Esophagus (tissue), 2 donors: Measurements from ENCODE around the gene PHC3. TPM values are rescaled to one million over a fixed set of nuclear protein-coding genes. Genes with fewer than 3 reads are reported as not detected.

ENCODE experiments used
- H3K27ac ChIP-seq, 2 donors: one replicate each; pipeline ENCODE4 v1.5.1; 2013; ENCODE audit warnings: low read depth in 2 of 2, mild to moderate bottlenecking in 2 of 2, inconsistent platforms in 1 of 2, low read length in 1 of 2, moderate library complexity in 1 of 2
- H3K27me3 ChIP-seq, 2 donors: one replicate each; pipeline ENCODE4 v1.6.1; 2013; ENCODE audit warnings: low read length in 2 of 2, control low read depth in 1 of 2, mild to moderate bottlenecking in 1 of 2; ENCODE audit not compliant: insufficient read depth in 2 of 2, control insufficient read depth in 1 of 2
- H3K36me3 ChIP-seq, 2 donors: one replicate each; pipeline ENCODE4 v1.6.1; 2013; ENCODE audit warnings: low read length in 1 of 2; ENCODE audit not compliant: control insufficient read depth in 2 of 2, insufficient read depth in 2 of 2
- H3K4me1 ChIP-seq, 2 donors: one replicate each; pipeline ENCODE4 v1.6.1; 2013; ENCODE audit warnings: low read length in 1 of 2; ENCODE audit not compliant: control insufficient read depth in 2 of 2, insufficient read depth in 2 of 2
- H3K4me3 ChIP-seq, 2 donors: one replicate each; pipeline ENCODE4 v1.5.1; 2013; ENCODE audit warnings: low read length in 2 of 2, mild to moderate bottlenecking in 2 of 2, low read depth in 1 of 2, moderate library complexity in 1 of 2
- H3K9me3 ChIP-seq, 2 donors: one replicate each; pipeline ENCODE4 v1.6.1; 2013; ENCODE audit warnings: mild to moderate bottlenecking in 2 of 2, low read depth in 1 of 2, low read length in 1 of 2, moderate library complexity in 1 of 2; ENCODE audit not compliant: control insufficient read depth in 2 of 2, insufficient read depth in 1 of 2
- WGBS, 2 donors: extraction: QIAGEN DNeasy Blood & Tissue Kit; methylation state at CpG; one replicate each; pipeline ENCODE4 v1.1.7; 2013; 5-methylcytosine and 5-hydroxymethylcytosine counted together
- polyA plus RNA-seq, 2 donors: library from polyadenylated mRNA; stranded (reverse); fragments of 200-250 nt; gene quantifications; one replicate each; pipeline ENCODE4 v1.2.3, GENCODE V29; 2013
- donor health status: healthy with polysubstance abuse.
- donor health status: Bipolar disorder and iron deficiency.

The PHC3 gene
- polyA plus RNA-seq, 2 donors, result 3.4 to 5.4 TPM

GRCh38 chr3:170089862-170090600, 91.5 kb downstream of the PHC3 start:
- no peaks in the 10 kb centered on the region for H3K4me1 ChIP-seq
- WGBS, 2 donors, result 91 to 95% methylated on average over 3 of the region's 3 CpGs
- no peaks in the 10 kb centered on the region for H3K9me3 ChIP-seq
- H3K27ac ChIP-seq, result no peak overlapping the region
- H3K4me3 ChIP-seq, result no peak overlapping the region
- peaks cover 0 to 3% of the 10 kb centered on the region in 2 donors for H3K36me3 ChIP-seq
- no peaks in the 10 kb centered on the region for H3K27me3 ChIP-seq

- Histone ChIP-seq H3K4me3 (no peak overlapping the region), H3K27me3 (no peaks in the 10 kb centered on the region), H3K36me3 (peaks cover 0 to 3% of the 10 kb centered on the region in 2 donors), H3K27ac (no peak overlapping the region), H3K4me1 (no peaks in the 10 kb centered on the region), H3K9me3 (no peaks in the 10 kb centered on the region)
- 93 to 95% methylated on average over 6 of the region's 6 CpGs for WGBS, 2 donors
These were observed 96.1 kb downstream of the PHC3 start for GRCh38 chr3:170085396-170085795.

- Histone ChIP-seq H3K4me1 (no peaks in the 10 kb centered on the region), H3K36me3 (peaks cover 0 to 3% of the 10 kb centered on the region in 2 donors), H3K4me3 (no peak overlapping the region), H3K27ac (no peak overlapping the region), H3K9me3 (no peaks in the 10 kb centered on the region), H3K27me3 (no peaks in the 10 kb centered on the region)
- 97 to 98% methylated on average over 1 of the region's 1 CpG for WGBS, 2 donors
These were observed 98.2 kb downstream of the PHC3 start for GRCh38 chr3:170083343-170083742.

- Histone ChIP-seq H3K27ac (no peak overlapping the region), H3K4me3 (no peak overlapping the region), H3K36me3 (peaks cover 0 to 3% of the 10 kb centered on the region in 2 donors), H3K27me3 (no peaks in the 10 kb centered on the region), H3K4me1 (no peaks in the 10 kb centered on the region), H3K9me3 (no peaks in the 10 kb centered on the region)
- WGBS, 2 donors, result 64 to 74% methylated on average over 1 of the region's 1 CpG
These were observed 100.3 kb downstream of the PHC3 start for GRCh38 chr3:170081079-170081741.

- Histone ChIP-seq H3K36me3 (peaks cover 0 to 2% of the 10 kb centered on the region in 2 donors), H3K27ac (no peak overlapping the region)
- WGBS, 2 donors, result 90 to 91% methylated on average over 4 of the region's 4 CpGs
These were observed 100.9 kb downstream of the PHC3 start for GRCh38 chr3:170080605-170081004.

GRCh38 chr3:170079536-170080165, 101.9 kb downstream of the PHC3 start:
- H3K4me1 ChIP-seq, result no peaks in the 10 kb centered on the region
- no peak overlapping the region for H3K27ac ChIP-seq
- 54 to 71% methylated on average over 2 of the region's 2 CpGs for WGBS, 2 donors
- no peak overlapping the region for H3K4me3 ChIP-seq
- H3K9me3 ChIP-seq, result no peaks in the 10 kb centered on the region
- H3K36me3 ChIP-seq, result no peaks in the 10 kb centered on the region
- no peaks in the 10 kb centered on the region for H3K27me3 ChIP-seq

More at GRCh38 chr3:170080605-170081004, 100.9 kb downstream of the PHC3 start:
- Histone ChIP-seq H3K4me1 (no peaks in the 10 kb centered on the region), H3K9me3 (no peaks in the 10 kb centered on the region), H3K4me3 (no peak overlapping the region), H3K27me3 (no peaks in the 10 kb centered on the region)

GRCh38 chr3:170078620-170079281, 102.8 kb downstream of the PHC3 start:
- Histone ChIP-seq H3K4me1 (no peaks in the 10 kb centered on the region), H3K36me3 (no peaks in the 10 kb centered on the region), H3K4me3 (no peak overlapping the region), H3K27ac (no peak overlapping the region), H3K27me3 (no peaks in the 10 kb centered on the region), H3K9me3 (no peaks in the 10 kb centered on the region)
- WGBS, 2 donors, result 70 to 84% methylated on average over 13 of the region's 13 CpGs

- Histone ChIP-seq H3K4me3 (no peak overlapping the region), H3K27ac (no peak overlapping the region), H3K36me3 (no peaks in the 10 kb centered on the region), H3K9me3 (no peaks in the 10 kb centered on the region), H3K27me3 (no peaks in the 10 kb centered on the region), H3K4me1 (no peaks in the 10 kb centered on the region)
- 75 to 86% methylated on average over 10 of the region's 10 CpGs for WGBS, 2 donors
These were observed 104.2 kb downstream of the PHC3 start for GRCh38 chr3:170077361-170077760.

GRCh38 chr3:170076715-170077238, 104.8 kb downstream of the PHC3 start:
- no peaks in the 10 kb centered on the region for H3K4me1 ChIP-seq
- no peak overlapping the region for H3K4me3 ChIP-seq
- no peaks in the 10 kb centered on the region for H3K27me3 ChIP-seq
- no peaks in the 10 kb centered on the region for H3K36me3 ChIP-seq
- H3K27ac ChIP-seq, result no peak overlapping the region
- H3K9me3 ChIP-seq, result no peaks in the 10 kb centered on the region
- WGBS, 2 donors, result 79 to 90% methylated on average over 6 of the region's 6 CpGs
